ENCODE measurements around the gene DPP6. TPM values are rescaled to one million over a fixed set of nuclear protein-coding genes. Genes with fewer than 3 reads are reported as not detected.

The DPP6 gene
- total RNA-seq, 1 experiment from 2014 or later = not detected

DNA sequence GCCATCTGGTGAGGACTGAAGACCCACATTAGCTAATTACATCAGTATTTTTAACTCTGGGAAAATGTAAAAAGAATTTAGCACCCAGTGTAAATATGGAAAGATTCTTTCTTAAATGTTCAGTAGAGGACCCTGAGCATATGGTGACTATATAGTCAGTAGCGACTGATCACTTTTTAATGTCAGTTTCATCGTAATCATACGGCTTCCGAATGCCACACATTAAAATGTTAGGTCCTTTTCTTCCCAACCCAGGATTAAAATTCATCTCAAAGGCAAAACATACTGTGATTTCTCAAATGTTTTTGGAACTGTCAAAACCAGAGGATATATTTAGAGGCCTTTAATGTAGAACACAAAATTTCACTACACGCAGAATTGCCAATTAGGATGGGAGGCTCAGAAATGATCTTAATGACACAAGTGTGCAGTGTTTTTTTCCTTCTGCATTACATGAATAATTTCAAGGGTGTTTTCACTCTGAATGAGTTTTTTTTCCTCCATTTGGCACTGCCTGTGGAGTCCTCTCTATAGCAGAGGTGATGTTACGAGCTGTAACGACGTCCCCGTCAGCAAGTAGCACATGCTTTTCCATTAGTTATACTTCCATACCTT is 568.0 kb downstream of the DPP6 start:
- TF ChIP-seq CTCF (conservative IDR thresholded peaks at IDR 0.05; ENCODE audit: low read depth, low read length) (no peak), EZH2 (IDR thresholded peaks at IDR 0.05; ENCODE audit: borderline replicate concordance, low read depth, low read length, poor library complexity, severe bottlenecking) (no peak)
- ChIA-PET CTCF (no interaction called here), POLR2A (ENCODE audit: low non-redundant PET) (no interaction called here)

DNA sequence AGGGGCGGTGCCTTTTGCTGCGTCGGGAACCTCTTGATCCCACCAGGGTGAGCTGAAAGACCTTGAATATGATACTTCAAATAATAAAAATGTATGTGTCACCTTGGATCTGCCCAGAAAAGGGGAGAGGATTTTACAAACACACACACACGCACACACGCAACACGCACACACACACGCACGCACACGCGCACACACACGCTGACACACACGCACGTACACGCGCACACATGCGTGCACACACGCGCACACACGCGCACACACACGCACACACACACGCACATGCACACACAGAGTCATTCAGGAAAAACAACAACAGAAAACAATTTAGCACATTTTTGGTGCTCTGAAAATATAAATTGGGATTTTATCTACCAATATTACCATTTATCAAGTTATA is 571.2 kb downstream of the DPP6 start:
- H3K9me3 ChIP-seq (ENCODE audit: low read depth, low read length, poor library complexity, severe bottlenecking) = no peaks in the 10 kb centered on the region
- H3K4me1 ChIP-seq (ENCODE audit: insufficient read depth, low read length, poor library complexity, severe bottlenecking) = no peaks in the 10 kb centered on the region
- no peak for DNase-seq (ENCODE audit: low spot score)
- intact Hi-C loops (cut with micrococcal nuclease; ENCODE audit: unreplicated experiment) = no loop called here
- CTCF ChIA-PET = no interaction called here
- POLR2A ChIA-PET (ENCODE audit: low non-redundant PET) = no interaction called here
- TF ChIP-seq EZH2 (IDR thresholded peaks at IDR 0.05; ENCODE audit: borderline replicate concordance, low read depth, low read length, poor library complexity, severe bottlenecking) (no peak), CTCF (conservative IDR thresholded peaks at IDR 0.05; ENCODE audit: low read depth, low read length) (no peak)
- BruUV-seq (replicated peaks) = no TSS peak
- H3K27me3 ChIP-seq (replicated peaks; ENCODE audit: insufficient read depth, low read depth, low read length, poor library complexity) = no peaks in the 10 kb centered on the region
- no peak overlapping the region for H3K4me3 ChIP-seq (ENCODE audit: low read depth, low read length, poor library complexity, severe bottlenecking)
- no peak overlapping the region for H3K27ac ChIP-seq (ENCODE audit: low read depth, low read length, poor library complexity, severe bottlenecking)
- H3K36me3 ChIP-seq (ENCODE audit: insufficient read depth, low read length, poor library complexity, severe bottlenecking) = no peaks in the 10 kb centered on the region

More for the DNA sequence above, 568.0 kb downstream of the DPP6 start:
- no peak for DNase-seq (ENCODE audit: low spot score)
- intact Hi-C loops (cut with micrococcal nuclease; ENCODE audit: unreplicated experiment) = no loop called here
- Histone ChIP-seq H3K36me3 (ENCODE audit: insufficient read depth, low read length, poor library complexity, severe bottlenecking) (no peaks in the 10 kb centered on the region), H3K27me3 (replicated peaks; ENCODE audit: insufficient read depth, low read depth, low read length, poor library complexity) (no peaks in the 10 kb centered on the region), H3K9me3 (ENCODE audit: low read depth, low read length, poor library complexity, severe bottlenecking) (no peaks in the 10 kb centered on the region), H3K4me3 (ENCODE audit: low read depth, low read length, poor library complexity, severe bottlenecking) (no peak overlapping the region), H3K27ac (ENCODE audit: low read depth, low read length, poor library complexity, severe bottlenecking) (no peak overlapping the region), H3K4me1 (ENCODE audit: insufficient read depth, low read length, poor library complexity, severe bottlenecking) (no peaks in the 10 kb centered on the region)
- no TSS peak for BruUV-seq (replicated peaks)

DNA sequence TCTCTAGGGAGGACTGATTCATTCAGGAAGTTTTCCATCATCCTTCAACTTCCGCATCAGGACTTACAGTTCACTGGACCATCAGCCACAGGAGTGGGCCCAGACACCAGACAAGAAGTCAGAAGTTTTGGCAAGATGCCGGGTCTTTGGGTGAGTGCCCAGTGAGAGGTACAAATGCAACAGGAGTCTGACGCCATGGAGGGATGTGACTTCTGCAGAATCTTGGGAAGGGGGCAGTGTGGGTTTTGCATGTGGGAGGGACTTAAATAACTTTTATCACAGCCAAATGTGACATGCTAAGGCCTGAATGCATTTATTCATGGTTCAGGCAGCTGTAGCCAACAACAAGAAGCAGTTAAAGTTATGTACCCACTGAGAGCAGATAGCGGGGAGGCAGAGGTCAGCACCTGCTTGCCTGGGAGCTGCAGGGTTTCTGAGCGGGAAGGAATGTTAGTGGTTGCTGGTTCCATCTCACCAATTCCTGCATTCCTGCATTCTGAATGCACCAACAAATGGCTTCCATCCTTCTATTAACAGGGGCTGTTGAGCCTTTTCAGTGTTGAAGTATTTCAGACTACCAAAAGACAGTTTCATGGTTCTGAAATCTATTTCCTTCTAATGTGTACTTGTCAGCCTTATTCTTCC is 575.6 kb downstream of the DPP6 start:
- no TSS peak for BruUV-seq (replicated peaks)
- TF ChIP-seq CTCF (conservative IDR thresholded peaks at IDR 0.05; ENCODE audit: low read depth, low read length) (no peak), EZH2 (IDR thresholded peaks at IDR 0.05; ENCODE audit: borderline replicate concordance, low read depth, low read length, poor library complexity, severe bottlenecking) (no peak)
- DNase-seq (ENCODE audit: low spot score) = no peak
- H3K27me3 ChIP-seq (replicated peaks; ENCODE audit: insufficient read depth, low read depth, low read length, poor library complexity) = no peaks in the 10 kb centered on the region
- no peak overlapping the region for H3K4me3 ChIP-seq (ENCODE audit: low read depth, low read length, poor library complexity, severe bottlenecking)
- CTCF ChIA-PET = no interaction called here
- no peaks in the 10 kb centered on the region for H3K4me1 ChIP-seq (ENCODE audit: insufficient read depth, low read length, poor library complexity, severe bottlenecking)
- no peaks in the 10 kb centered on the region for H3K36me3 ChIP-seq (ENCODE audit: insufficient read depth, low read length, poor library complexity, severe bottlenecking)
- intact Hi-C loops (cut with micrococcal nuclease; ENCODE audit: unreplicated experiment) = no loop called here
- H3K9me3 ChIP-seq (ENCODE audit: low read depth, low read length, poor library complexity, severe bottlenecking) = no peaks in the 10 kb centered on the region
- H3K27ac ChIP-seq (ENCODE audit: low read depth, low read length, poor library complexity, severe bottlenecking) = no peak overlapping the region
- POLR2A ChIA-PET (ENCODE audit: low non-redundant PET) = no interaction called here

Data from A673 (cell line).